Endothelial cell of umbilical vein (primary cell): Measurements from ENCODE around the gene MFSD6.

Experiments used
- CTCF ChIP-seq, 2 donors: IDR thresholded peaks; 1 replicate in 1 of 2; 2 replicates in 1 of 2; pipeline ENCODE4 v1.5.1; 2011; ENCODE audit warnings: low read length in 2 of 2, mild to moderate bottlenecking in 2 of 2, moderate library complexity in 2 of 2, control low read depth in 1 of 2, inconsistent platforms in 1 of 2, low read depth in 1 of 2; ENCODE audit not compliant: insufficient read depth in 1 of 2; ENCODE audit errors: extremely low read depth in 1 of 2
- EZH2 ChIP-seq: IDR thresholded peaks from 2 replicates; pipeline ENCODE4 v1.6.1; 2012; ENCODE audit warnings: borderline replicate concordance, low read depth, mild to moderate bottlenecking, moderate library complexity, low read length, inconsistent platforms; ENCODE audit not compliant: severe bottlenecking
- GATA2 ChIP-seq: IDR thresholded peaks from 2 replicates; pipeline ENCODE4 v1.7.0; 2011; ENCODE audit warnings: low read depth, mild to moderate bottlenecking, moderate library complexity, mixed read lengths, low read length; ENCODE audit not compliant: insufficient read length, insufficient read depth
- JUN ChIP-seq: IDR thresholded peaks from 2 replicates; pipeline ENCODE4 v1.6.1; 2011; ENCODE audit warnings: borderline replicate concordance, low read depth; ENCODE audit not compliant: insufficient read length, insufficient read depth
- MAX ChIP-seq: IDR thresholded peaks from 2 replicates; pipeline ENCODE4 v1.6.1; 2011; ENCODE audit not compliant: insufficient read depth, insufficient read length
- POLR2A ChIP-seq: IDR thresholded peaks from 2 replicates; pipeline ENCODE4 v1.6.1; 2012; ENCODE audit warnings: low read depth, mild to moderate bottlenecking, control low read depth, low read length
- POLR2AphosphoS5 ChIP-seq: IDR thresholded peaks from 2 replicates; pipeline ENCODE4 v1.6.1; 2012; ENCODE audit warnings: low read depth, mild to moderate bottlenecking, control low read depth, low read length, moderate library complexity; ENCODE audit not compliant: insufficient read depth

DNA sequence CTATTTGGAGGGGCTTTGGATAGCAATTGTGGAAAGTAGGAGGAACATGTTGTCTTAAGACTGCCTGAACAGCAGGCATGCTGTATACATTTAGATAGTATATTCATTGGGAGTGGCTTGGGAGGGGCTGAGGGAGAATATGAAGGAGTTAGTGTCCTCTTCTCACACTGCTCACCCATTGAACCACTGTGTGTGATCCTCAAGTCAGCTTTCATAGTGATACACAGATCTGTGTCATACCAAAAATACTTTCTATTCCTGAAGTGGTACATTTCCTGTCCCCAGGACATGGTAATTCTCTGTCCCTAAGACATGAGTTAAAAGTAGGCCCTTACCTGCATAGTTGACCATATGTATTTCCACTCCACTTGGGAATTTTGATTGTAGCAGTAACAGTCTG lies 116.8 kb downstream of the MFSD6 start:
- TF ChIP-seq POLR2A, result no peak
- no peak for TF ChIP-seq CTCF (IDR thresholded peaks at IDR 0.05; ENCODE audit: extremely low read depth in 1 of 2, insufficient read depth in 1 of 2, low read depth in 1 of 2, low read length in 2 of 2)
- TF ChIP-seq POLR2AphosphoS5, result no peak
- TF ChIP-seq EZH2, result no peak
- TF ChIP-seq MAX, result no peak
- TF ChIP-seq GATA2, result no peak
- no peak for TF ChIP-seq JUN
